ENCODE results near the gene NGEF. TPM values are rescaled to one million over a fixed set of nuclear protein-coding genes. Genes with fewer than 3 reads are reported as not detected.

NGEF gene
- polyA plus RNA-seq, 1 experiment, result 0.10 TPM

DNA sequence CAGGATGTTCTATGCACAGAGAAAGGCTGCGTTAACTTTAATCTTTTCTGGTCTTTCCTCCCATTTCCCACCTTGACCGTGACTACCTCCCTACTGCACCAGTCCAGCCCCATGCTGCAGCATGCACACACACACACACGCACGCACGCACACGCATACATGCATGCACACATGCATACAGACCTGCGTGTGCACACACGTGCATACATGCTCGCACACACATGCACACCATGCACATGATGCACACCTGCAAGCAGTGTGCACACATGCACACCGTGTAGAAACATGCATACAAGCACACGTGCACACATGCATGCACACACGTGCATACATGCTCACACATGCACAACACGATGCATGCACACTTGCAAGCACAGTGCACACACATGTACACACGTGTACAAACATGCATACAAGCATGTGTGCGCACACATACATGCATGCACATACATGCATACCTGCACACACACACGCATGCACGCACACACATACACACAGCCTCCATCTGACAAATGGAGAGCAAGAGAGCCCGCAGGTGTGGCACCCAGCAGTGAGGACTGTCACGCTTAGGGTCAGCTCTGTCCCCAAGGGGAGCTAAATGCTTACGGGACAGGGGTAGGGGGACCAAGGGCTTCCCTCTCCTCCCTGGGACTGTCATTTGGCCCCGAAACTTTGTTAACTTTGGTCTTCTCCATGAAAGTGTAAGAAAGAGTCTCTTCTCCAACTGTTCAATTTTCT is 124.8 kb downstream of the NGEF start:
- TF ChIP-seq, protein P1, sequence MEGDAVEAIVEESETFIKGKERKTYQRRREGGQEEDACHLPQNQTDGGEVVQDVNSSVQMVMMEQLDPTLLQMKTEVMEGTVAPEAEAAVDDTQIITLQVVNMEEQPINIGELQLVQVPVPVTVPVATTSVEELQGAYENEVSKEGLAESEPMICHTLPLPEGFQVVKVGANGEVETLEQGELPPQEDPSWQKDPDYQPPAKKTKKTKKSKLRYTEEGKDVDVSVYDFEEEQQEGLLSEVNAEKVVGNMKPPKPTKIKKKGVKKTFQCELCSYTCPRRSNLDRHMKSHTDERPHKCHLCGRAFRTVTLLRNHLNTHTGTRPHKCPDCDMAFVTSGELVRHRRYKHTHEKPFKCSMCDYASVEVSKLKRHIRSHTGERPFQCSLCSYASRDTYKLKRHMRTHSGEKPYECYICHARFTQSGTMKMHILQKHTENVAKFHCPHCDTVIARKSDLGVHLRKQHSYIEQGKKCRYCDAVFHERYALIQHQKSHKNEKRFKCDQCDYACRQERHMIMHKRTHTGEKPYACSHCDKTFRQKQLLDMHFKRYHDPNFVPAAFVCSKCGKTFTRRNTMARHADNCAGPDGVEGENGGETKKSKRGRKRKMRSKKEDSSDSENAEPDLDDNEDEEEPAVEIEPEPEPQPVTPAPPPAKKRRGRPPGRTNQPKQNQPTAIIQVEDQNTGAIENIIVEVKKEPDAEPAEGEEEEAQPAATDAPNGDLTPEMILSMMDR (IDR thresholded peaks at IDR 0.05; ENCODE audit: low read depth, low read length), result no peak
- Histone ChIP-seq H3K27me3 (ENCODE audit: control insufficient read depth, insufficient read depth, low read length) (peaks cover 4% of the 10 kb centered on the region), H3K9me3 (ENCODE audit: control insufficient read depth, insufficient read depth, low read length) (no peaks in the 10 kb centered on the region; the same call in 1 of the 2 replicates), H3K4me3 (ENCODE audit: low read depth, low read length) (no peak overlapping the region), H3K27ac (ENCODE audit: low read depth, low read length) (no peak overlapping the region)
- ChIA-PET CTCF (no interaction called here), POLR2A (no interaction called here)
- DNase-seq (ENCODE audit: low read depth, low spot score), result no peak

DNA sequence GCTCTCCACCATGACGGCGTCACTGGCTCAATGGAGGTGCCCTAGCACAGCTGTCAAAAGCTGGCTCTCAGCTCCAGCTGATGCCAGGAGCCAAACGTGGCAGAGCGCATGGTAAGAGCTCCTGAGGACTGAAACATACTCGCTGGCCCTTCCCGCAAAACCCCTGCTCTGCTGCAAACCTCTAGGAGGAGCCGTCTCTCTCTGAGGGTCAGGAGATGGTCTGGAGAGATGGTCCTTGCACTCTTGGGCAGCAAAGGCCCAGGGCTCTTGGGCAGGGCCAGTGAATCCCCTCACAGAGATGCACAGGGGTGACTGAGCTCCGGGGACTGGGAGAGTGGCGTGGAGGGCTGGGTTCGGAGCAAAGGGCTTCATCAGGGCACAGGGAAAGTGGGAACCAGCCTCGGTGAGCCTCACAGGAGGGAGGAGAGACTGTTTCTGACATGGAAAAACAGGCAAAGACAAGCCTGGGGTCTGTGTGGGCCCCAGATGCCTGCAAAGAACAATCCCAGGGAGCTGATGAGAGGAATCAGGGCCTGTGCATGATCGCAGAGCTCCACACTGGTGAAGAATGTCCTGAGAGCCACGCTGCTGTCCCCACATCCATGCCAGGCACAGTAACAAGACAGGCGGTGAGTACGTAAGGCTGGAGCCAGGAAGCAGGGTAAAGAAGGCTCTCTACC is 125.7 kb downstream of the NGEF start:
- ChIA-PET POLR2A (no interaction called here), CTCF (interaction anchor here (1.3 kb wide), 1 partner anchor 167 kb away, joined by 6 read pairs; no protein-coding TSS in a partner anchor)
- H3K9me3 ChIP-seq (ENCODE audit: control insufficient read depth, insufficient read depth, low read length), result no peaks in the 10 kb centered on the region; the same call in 1 of the 2 replicates
- TF ChIP-seq, protein P1 (IDR thresholded peaks at IDR 0.05; ENCODE audit: low read depth, low read length), result peak; percentile 38; the same call in 1 of the 2 replicates
- DNase-seq (ENCODE audit: low read depth, low spot score), result no peak
- no peak overlapping the region for H3K27ac ChIP-seq (ENCODE audit: low read depth, low read length)
- H3K27me3 ChIP-seq (ENCODE audit: control insufficient read depth, insufficient read depth, low read length), result peaks cover 4% of the 10 kb centered on the region
- H3K4me3 ChIP-seq (ENCODE audit: low read depth, low read length), result no peak overlapping the region

DNA sequence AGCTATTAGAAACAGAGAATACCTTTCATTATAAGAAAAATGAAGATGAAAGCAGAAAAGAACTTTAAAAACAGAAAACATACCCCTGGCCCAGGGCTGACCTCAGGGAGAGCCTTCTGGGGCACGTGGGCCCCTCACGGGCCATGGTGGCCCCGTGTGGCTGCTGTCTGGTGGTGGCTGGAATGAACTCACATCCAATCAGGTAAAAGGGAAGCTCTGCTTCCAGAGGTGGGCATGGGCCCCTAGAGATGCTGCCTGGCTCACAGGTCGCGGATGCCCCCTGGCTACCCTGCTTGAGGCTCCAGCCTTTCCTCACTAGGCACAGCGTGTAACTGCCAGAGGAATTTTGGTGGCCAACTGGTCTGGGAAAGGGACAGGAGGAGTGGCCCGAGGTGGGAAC is 126.4 kb downstream of the NGEF start:
- Histone ChIP-seq H3K27ac (ENCODE audit: low read depth, low read length) (no peak overlapping the region), H3K9me3 (ENCODE audit: control insufficient read depth, insufficient read depth, low read length) (no peaks in the 10 kb centered on the region; the same call in 1 of the 2 replicates), H3K4me3 (ENCODE audit: low read depth, low read length) (no peak overlapping the region), H3K27me3 (ENCODE audit: control insufficient read depth, insufficient read depth, low read length) (peaks cover 4% of the 10 kb centered on the region)
- TF ChIP-seq, protein P1 (IDR thresholded peaks at IDR 0.05; ENCODE audit: low read depth, low read length), result no peak
- DNase-seq (ENCODE audit: low read depth, low spot score), result no peak
- ChIA-PET CTCF (interaction anchor here (1.3 kb wide), 1 partner anchor 167 kb away, joined by 6 read pairs; no protein-coding TSS in a partner anchor), POLR2A (interaction anchor here (0.5 kb wide), 1 partner anchor 127 kb away, joined by 3 read pairs; no protein-coding TSS in a partner anchor)

DNA sequence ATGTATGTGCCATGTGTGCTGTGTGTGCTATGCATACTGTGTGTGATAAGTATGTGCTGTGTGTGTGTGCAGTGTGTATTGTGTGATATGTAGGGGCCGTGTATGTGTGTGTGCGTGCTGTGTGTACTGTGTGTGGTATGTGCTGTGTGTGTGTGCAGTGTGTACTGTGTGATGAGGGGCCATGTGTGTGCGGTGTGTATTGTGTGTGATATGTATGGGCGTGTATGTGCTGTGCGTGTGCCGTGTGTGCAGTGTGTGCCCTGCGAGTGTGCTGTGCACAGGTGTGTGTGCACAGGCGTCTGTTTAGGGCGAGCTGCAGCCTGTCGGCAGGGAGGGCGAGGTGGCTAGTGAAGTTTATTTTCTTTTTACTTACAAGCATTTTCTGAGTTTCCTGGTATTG is 126.9 kb downstream of the NGEF start:
- TF ChIP-seq, protein P1 (IDR thresholded peaks at IDR 0.05; ENCODE audit: low read depth, low read length), result no peak
- Histone ChIP-seq H3K27ac (ENCODE audit: low read depth, low read length) (no peak overlapping the region), H3K9me3 (ENCODE audit: control insufficient read depth, insufficient read depth, low read length) (no peaks in the 10 kb centered on the region; the same call in 1 of the 2 replicates), H3K4me3 (ENCODE audit: low read depth, low read length) (no peak overlapping the region), H3K27me3 (ENCODE audit: control insufficient read depth, insufficient read depth, low read length) (peaks cover 4% of the 10 kb centered on the region)
- CTCF ChIA-PET, result no interaction called here
- DNase-seq (ENCODE audit: low read depth, low spot score), result no peak
- POLR2A ChIA-PET, result no interaction called here

Measured in AG04450 (cell line).